HCT116 (cell line): ENCODE results near the gene BAZ1B. TPM values are rescaled to one million over a fixed set of nuclear protein-coding genes. Genes with fewer than 3 reads are reported as not detected.

Experiments used
- ATAC-seq: fragments of 200-7000 bp; cut with Tn5 transposase; 2 replicates; pipeline ENCODE4 v1.9.1; 2020; ENCODE audit warnings: mild to moderate bottlenecking, moderate library complexity
- BruUV-seq: library from RNA; stranded (reverse); fragments of 400-500 nt; replicated peaks from 2 replicates; lab custom pipeline; 2021; lab: Mats Ljungman, UMichigan
- CTCF ChIA-PET: fragments of 300-600 bp; sonication (Branson Sonifier 250); formaldehyde crosslinking; loops from one replicate; lab custom pipeline; 2021; ENCODE audit warnings: antibody characterized with exemption; lab: Charles Lee
- POLR2A ChIA-PET: fragments of 300-600, 350-600 bp; sonication (Branson Sonifier 250); formaldehyde crosslinking; loops from one replicate; lab custom pipeline; 2021; ENCODE audit warnings: antibody characterized with exemption; lab: Charles Lee
- RAD21 ChIA-PET, 2 experiments: fragments of 300-600 bp; sonication (Branson Sonifier 250); formaldehyde crosslinking; loops; one replicate each; lab custom pipeline; 2023; ENCODE audit warnings: low total read pairs in 2 of 2; ENCODE audit not compliant: uncharacterized antibody in 2 of 2, unreplicated experiment in 2 of 2, low non-redundant PET in 1 of 2; lab: Charles Lee
- DNase-seq: peaks from one replicate; pipeline ENCODE4 v3.0.0-alpha.2; 2010; ENCODE audit warnings: low read depth, low spot score
- H2AFZ ChIP-seq: fragments of 200-600 bp; shearing (Covaris generic), sonication (generic); 2 replicates; pipeline ENCODE4 v1.6.1; 2017; ENCODE audit warnings: low read depth, mixed run types, mixed read lengths, antibody characterized with exemption, low read length; ENCODE audit not compliant: poor library complexity, severe bottlenecking
- H3K27ac ChIP-seq: 2 replicates; pipeline ENCODE4 v1.5.1; 2012; ENCODE audit warnings: low read depth, low read length
- H3K27me3 ChIP-seq: fragments of 200-600 bp; sonication (generic); 2 replicates; pipeline ENCODE4 v1.6.1; 2016; ENCODE audit warnings: mixed run types, low read length, mixed read lengths; ENCODE audit not compliant: insufficient read depth
- H3K36me3 ChIP-seq, 2 experiments: fragments of 200-500 bp in 1 of 2; fragments of 200-600 bp in 1 of 2; sonication (Bioruptor generic) in 1 of 2; sonication (generic) in 1 of 2; 2 replicates each; pipeline versions ENCODE4 v1.5.1 to v1.6.1; 2014 to 2016; ENCODE audit warnings: low read length in 2 of 2, inconsistent platforms in 1 of 2, mixed read lengths in 1 of 2, mixed run types in 1 of 2; ENCODE audit not compliant: insufficient read depth in 2 of 2, control insufficient read depth in 1 of 2
- H3K4me1 ChIP-seq, 2 experiments: fragments of 200-600 bp in 1 of 2; sonication (generic) in 1 of 2; 2 replicates each; pipeline versions ENCODE4 v1.5.1 to v1.6.1; 2012 to 2017; ENCODE audit warnings: low read length in 2 of 2, inconsistent platforms in 1 of 2, mild to moderate bottlenecking in 1 of 2, mixed read lengths in 1 of 2, mixed run types in 1 of 2, moderate library complexity in 1 of 2; ENCODE audit not compliant: insufficient read depth in 2 of 2, control insufficient read depth in 1 of 2
- H3K4me2 ChIP-seq: fragments of 200-600 bp; sonication (generic); 2 replicates; pipeline ENCODE4 v1.6.1; 2017; ENCODE audit warnings: mixed run types, low read length, mixed read lengths
- H3K4me3 ChIP-seq, 2 experiments: fragments of 200-600 bp in 1 of 2; sonication (generic) in 1 of 2; replicated peaks in 1 of 2; 2 replicates each; pipeline ENCODE4 v1.5.1; 2011 to 2016; ENCODE audit warnings: low read length in 2 of 2, control low read depth in 1 of 2, low read depth in 1 of 2, mild to moderate bottlenecking in 1 of 2, mixed read lengths in 1 of 2, mixed run types in 1 of 2
- H3K79me2 ChIP-seq: fragments of 200-600 bp; sonication (generic); 2 replicates; pipeline ENCODE4 v1.6.1; 2017; ENCODE audit warnings: mild to moderate bottlenecking, mixed run types, low read length, moderate library complexity, mixed read lengths; ENCODE audit not compliant: insufficient read depth
- H3K9ac ChIP-seq: fragments of 200-600 bp; sonication (generic); 2 replicates; pipeline ENCODE4 v1.6.1; 2016; ENCODE audit warnings: low read length, mixed read lengths
- H3K9me2 ChIP-seq: fragments of 200-600 bp; sonication (generic), shearing (Covaris generic); 2 replicates; pipeline ENCODE4 v1.6.1; 2017; ENCODE audit warnings: mixed run types, mild to moderate bottlenecking, moderate library complexity; ENCODE audit not compliant: insufficient read depth
- H3K9me3 ChIP-seq, 2 experiments: fragments of 200-500 bp in 1 of 2; fragments of 200-600 bp in 1 of 2; sonication (Bioruptor generic) in 1 of 2; sonication (generic) in 1 of 2; 2 replicates each; pipeline ENCODE4 v1.6.1; 2014 to 2017; ENCODE audit warnings: low read length in 2 of 2, mixed read lengths in 2 of 2, inconsistent platforms in 1 of 2, low read depth in 1 of 2, mild to moderate bottlenecking in 1 of 2, mixed run types in 1 of 2, moderate library complexity in 1 of 2; ENCODE audit not compliant: control insufficient read depth in 1 of 2, insufficient read depth in 1 of 2
- H4K20me1 ChIP-seq: fragments of 200-600 bp; sonication (generic), shearing (Covaris generic); 2 replicates; pipeline ENCODE4 v1.6.1; 2017; ENCODE audit warnings: mixed run types, mild to moderate bottlenecking, moderate library complexity; ENCODE audit not compliant: insufficient read depth
- CBX3 ChIP-seq: IDR thresholded peaks from 2 replicates; pipeline ENCODE4 v1.6.1; 2012; ENCODE audit warnings: low read depth
- ELF1 ChIP-seq: IDR thresholded peaks from 2 replicates; pipeline ENCODE4 v1.6.1; 2012; ENCODE audit warnings: low read depth, borderline replicate concordance
- EZH2phosphoT487 ChIP-seq: fragments of 200-600 bp; IDR thresholded peaks from 2 replicates; pipeline ENCODE4 v1.6.1; 2018; ENCODE audit warnings: antibody characterized with exemption, borderline replicate concordance
- JUND ChIP-seq: IDR thresholded peaks from 2 replicates; pipeline ENCODE4 v1.6.1; 2012
- POLR2AphosphoS5 ChIP-seq: IDR thresholded peaks from 2 replicates; pipeline ENCODE4 v1.6.1; 2011; ENCODE audit warnings: mild to moderate bottlenecking, low read depth, low read length, moderate library complexity
- RAD21 ChIP-seq: IDR thresholded peaks from 2 replicates; pipeline ENCODE4 v1.6.1; 2012; ENCODE audit warnings: low read depth, mild to moderate bottlenecking
- SIN3A ChIP-seq: IDR thresholded peaks from 2 replicates; pipeline ENCODE4 v1.6.1; 2012; ENCODE audit warnings: low read depth
- SP1 ChIP-seq: IDR thresholded peaks from 2 replicates; pipeline ENCODE4 v1.6.1; 2012; ENCODE audit warnings: low read depth
- TCF7L2 ChIP-seq: IDR thresholded peaks from 2 replicates; pipeline ENCODE4 v1.7.0; 2011; ENCODE audit warnings: borderline replicate concordance, inconsistent platforms; ENCODE audit not compliant: insufficient read depth, insufficient read length; ENCODE audit errors: extremely low read depth
- YY1 ChIP-seq: IDR thresholded peaks from 2 replicates; pipeline ENCODE4 v1.6.1; 2011; ENCODE audit warnings: low read length, low read depth, moderate library complexity, mild to moderate bottlenecking; ENCODE audit not compliant: insufficient replicate concordance; ENCODE audit errors: extremely low read depth
- ZFX ChIP-seq: fragments of 450-650 bp; IDR thresholded peaks from 2 replicates; pipeline ENCODE4 v1.6.1; 2017
- intact Hi-C: fragments of 100-400 bp; cut with micrococcal nuclease; formaldehyde crosslinking; loops from 2 replicates; pipeline ENCODE4 v1.10.0; 2022
- total RNA-seq: library from RNA; stranded (reverse); gene quantifications from one replicate; pipeline ENCODE4 v1.2.1, GENCODE V29; 2021; ENCODE audit not compliant: unreplicated experiment
- TF ChIP-seq, protein P1 (sequence below): IDR thresholded peaks from 2 replicates; pipeline ENCODE4 v1.6.1; 2012; ENCODE audit warnings: low read depth
- TF ChIP-seq, protein P2 (sequence below): IDR thresholded peaks from 2 replicates; pipeline ENCODE4 v1.6.1; 2012
- TF ChIP-seq, protein P3 (sequence below): IDR thresholded peaks from 2 replicates; pipeline ENCODE4 v1.6.1; 2012

The BAZ1B gene
- total RNA-seq, 1 experiment from 2014 or later: 81.1 TPM

DNA sequence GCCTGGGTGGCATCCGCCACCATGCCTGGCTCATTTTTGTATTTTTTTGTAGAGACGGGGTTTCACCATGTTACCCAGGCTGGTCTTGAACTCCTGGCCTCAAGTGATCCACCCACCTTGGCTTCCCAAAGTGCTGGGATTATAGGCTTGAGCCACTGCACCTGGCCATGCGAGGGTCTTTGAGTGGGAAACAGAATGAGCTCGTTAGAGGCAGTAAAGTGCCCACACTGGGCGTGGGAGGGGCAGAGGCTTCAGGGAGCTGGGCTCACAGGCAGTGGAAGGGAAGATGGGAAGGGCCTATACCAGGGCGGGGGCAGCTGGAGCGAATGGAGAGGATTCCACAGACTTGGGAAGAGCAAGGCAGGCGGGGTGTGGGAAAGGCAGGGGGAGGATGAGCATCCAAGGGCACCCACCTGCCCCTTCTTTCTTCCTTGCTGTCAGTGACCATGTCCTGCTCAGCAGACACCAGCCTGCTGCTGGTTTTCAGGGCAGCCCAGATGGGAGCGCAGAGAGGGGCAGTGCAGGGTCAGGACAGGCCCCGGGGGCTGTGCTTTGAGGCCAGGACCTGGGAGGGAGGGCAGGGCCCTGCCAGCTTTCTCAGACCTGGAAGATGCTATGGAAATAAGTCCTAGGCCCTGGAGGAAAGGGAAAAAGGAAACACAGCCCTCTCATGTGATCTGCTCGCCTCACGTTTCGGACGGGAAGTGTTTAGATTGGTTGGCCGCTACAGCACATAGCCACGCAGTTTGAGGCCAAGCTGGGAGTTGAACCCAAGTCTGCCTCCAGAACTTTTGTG lies 84.3 kb downstream of the BAZ1B start:
- peaks cover 0 to 10% of the 10 kb centered on the region in 2 experiments; a peak in 3 of 4 replicates for H3K4me1 ChIP-seq
- ATAC-seq: no peak
- no TSS peak for BruUV-seq
- intact Hi-C loops: no loop called here
- no peak overlapping the region for H2AFZ ChIP-seq
- H4K20me1 ChIP-seq: no peaks in the 10 kb centered on the region
- no peaks in the 10 kb centered on the region for H3K79me2 ChIP-seq
- no peak overlapping the region for H3K27ac ChIP-seq
- DNase-seq: no peak
- ChIA-PET RAD21 (no interaction called here), POLR2A (no interaction called here), CTCF (interaction anchor here (1.2 kb wide), 1 partner anchor 14 kb away, joined by 4 read pairs; no protein-coding TSS in a partner anchor)
- H3K9me2 ChIP-seq: no peaks in the 10 kb centered on the region
- H3K4me2 ChIP-seq: no peak overlapping the region
- H3K27me3 ChIP-seq: no peaks in the 10 kb centered on the region
- no peak for TF ChIP-seq ELF1
- no peaks in the 10 kb centered on the region for H3K9me3 ChIP-seq
- peaks cover 14 to 24% of the 10 kb centered on the region in 2 experiments for H3K36me3 ChIP-seq
- no peak overlapping the region for H3K9ac ChIP-seq
- no peak overlapping the region for H3K4me3 ChIP-seq

DNA sequence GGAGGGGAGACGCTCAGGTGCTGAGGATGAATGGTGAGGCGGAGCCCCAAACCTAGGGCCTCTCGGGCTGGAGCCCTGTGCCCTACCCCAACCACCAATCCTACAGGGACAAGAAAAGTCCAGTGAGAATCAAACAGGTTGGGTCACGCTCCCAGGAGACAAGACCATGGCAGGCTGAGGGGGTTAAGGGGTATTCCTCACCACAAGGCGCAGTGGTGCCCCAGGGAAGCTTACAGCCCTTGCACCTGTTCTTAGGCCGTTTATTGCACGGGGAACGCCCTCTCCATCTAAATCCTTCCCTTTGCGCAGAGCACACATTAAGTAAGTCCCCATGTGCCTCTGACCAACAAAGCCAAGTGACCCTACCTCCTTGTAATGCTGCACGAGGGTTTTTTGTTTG lies 85.0 kb downstream of the BAZ1B start:
- intact Hi-C loops: no loop called here
- no peak for DNase-seq
- no peaks in the 10 kb centered on the region for H3K9me2 ChIP-seq
- no peak overlapping the region for H3K9ac ChIP-seq
- no peaks in the 10 kb centered on the region for H3K9me3 ChIP-seq
- no peaks in the 10 kb centered on the region for H3K27me3 ChIP-seq
- no peaks in the 10 kb centered on the region for H4K20me1 ChIP-seq
- H3K4me1 ChIP-seq: peaks cover 0 to 10% of the 10 kb centered on the region in 2 experiments; a peak in 3 of 4 replicates
- no peak overlapping the region for H3K27ac ChIP-seq
- peaks cover 7 to 17% of the 10 kb centered on the region in 2 experiments for H3K36me3 ChIP-seq
- no peak overlapping the region for H3K4me3 ChIP-seq
- no peak for TF ChIP-seq ZFX
- no peak for TF ChIP-seq RAD21
- no peak for TF ChIP-seq EZH2phosphoT487
- no peak for TF ChIP-seq SIN3A
- TF ChIP-seq ELF1: no peak
- TF ChIP-seq, protein P1, sequence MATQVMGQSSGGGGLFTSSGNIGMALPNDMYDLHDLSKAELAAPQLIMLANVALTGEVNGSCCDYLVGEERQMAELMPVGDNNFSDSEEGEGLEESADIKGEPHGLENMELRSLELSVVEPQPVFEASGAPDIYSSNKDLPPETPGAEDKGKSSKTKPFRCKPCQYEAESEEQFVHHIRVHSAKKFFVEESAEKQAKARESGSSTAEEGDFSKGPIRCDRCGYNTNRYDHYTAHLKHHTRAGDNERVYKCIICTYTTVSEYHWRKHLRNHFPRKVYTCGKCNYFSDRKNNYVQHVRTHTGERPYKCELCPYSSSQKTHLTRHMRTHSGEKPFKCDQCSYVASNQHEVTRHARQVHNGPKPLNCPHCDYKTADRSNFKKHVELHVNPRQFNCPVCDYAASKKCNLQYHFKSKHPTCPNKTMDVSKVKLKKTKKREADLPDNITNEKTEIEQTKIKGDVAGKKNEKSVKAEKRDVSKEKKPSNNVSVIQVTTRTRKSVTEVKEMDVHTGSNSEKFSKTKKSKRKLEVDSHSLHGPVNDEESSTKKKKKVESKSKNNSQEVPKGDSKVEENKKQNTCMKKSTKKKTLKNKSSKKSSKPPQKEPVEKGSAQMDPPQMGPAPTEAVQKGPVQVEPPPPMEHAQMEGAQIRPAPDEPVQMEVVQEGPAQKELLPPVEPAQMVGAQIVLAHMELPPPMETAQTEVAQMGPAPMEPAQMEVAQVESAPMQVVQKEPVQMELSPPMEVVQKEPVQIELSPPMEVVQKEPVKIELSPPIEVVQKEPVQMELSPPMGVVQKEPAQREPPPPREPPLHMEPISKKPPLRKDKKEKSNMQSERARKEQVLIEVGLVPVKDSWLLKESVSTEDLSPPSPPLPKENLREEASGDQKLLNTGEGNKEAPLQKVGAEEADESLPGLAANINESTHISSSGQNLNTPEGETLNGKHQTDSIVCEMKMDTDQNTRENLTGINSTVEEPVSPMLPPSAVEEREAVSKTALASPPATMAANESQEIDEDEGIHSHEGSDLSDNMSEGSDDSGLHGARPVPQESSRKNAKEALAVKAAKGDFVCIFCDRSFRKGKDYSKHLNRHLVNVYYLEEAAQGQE: no peak
- TF ChIP-seq, protein P2, sequence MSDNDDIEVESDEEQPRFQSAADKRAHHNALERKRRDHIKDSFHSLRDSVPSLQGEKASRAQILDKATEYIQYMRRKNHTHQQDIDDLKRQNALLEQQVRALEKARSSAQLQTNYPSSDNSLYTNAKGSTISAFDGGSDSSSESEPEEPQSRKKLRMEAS: no peak
- TF ChIP-seq TCF7L2: no peak
- TF ChIP-seq POLR2AphosphoS5: no peak
- TF ChIP-seq CBX3: no peak
- no peak for TF ChIP-seq YY1
- TF ChIP-seq SP1: no peak
- no peak for TF ChIP-seq JUND
- TF ChIP-seq, protein P3, sequence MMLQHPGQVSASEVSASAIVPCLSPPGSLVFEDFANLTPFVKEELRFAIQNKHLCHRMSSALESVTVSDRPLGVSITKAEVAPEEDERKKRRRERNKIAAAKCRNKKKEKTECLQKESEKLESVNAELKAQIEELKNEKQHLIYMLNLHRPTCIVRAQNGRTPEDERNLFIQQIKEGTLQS: no peak
- ChIA-PET CTCF (interaction anchor here (1.2 to 1.6 kb wide), 2 partner anchors 15 to 94 kb away, joined by 4 to 5 read pairs; no protein-coding TSS in a partner anchor), POLR2A (interaction anchor here (0.5 kb wide), 1 partner anchor 9 kb away, joined by 3 read pairs; no protein-coding TSS in a partner anchor), RAD21 (no interaction called here)
- ATAC-seq: no peak
- no peak overlapping the region for H2AFZ ChIP-seq
- H3K79me2 ChIP-seq: no peaks in the 10 kb centered on the region
- H3K4me2 ChIP-seq: no peak overlapping the region
- BruUV-seq: no TSS peak
